ENCODE results near the gene PIGC. TPM values are rescaled to one million over a fixed set of nuclear protein-coding genes. Genes with fewer than 3 reads are reported as not detected.

PIGC gene
- total RNA-seq, 2 experiments from 2014 or later, result 23.7 to 27.1 TPM

GRCh38 chr1:172411791-172412338, 32.0 kb downstream of the PIGC start:
- H3K27me3 ChIP-seq (ENCODE audit: control insufficient read depth in 1 of 2, insufficient read depth in 2 of 2, low read length in 2 of 2), result no peaks in the 10 kb centered on the region
- H3K36me3 ChIP-seq (ENCODE audit: insufficient read depth, low read length), result no peaks in the 10 kb centered on the region
- no peak for TF ChIP-seq CTCF (IDR thresholded peaks at IDR 0.05)
- intact Hi-C loops (cut with DNase I, micrococcal nuclease), result no loop called here
- no peaks in the 10 kb centered on the region for H3K9me3 ChIP-seq (ENCODE audit: control insufficient read depth in 1 of 2, insufficient read depth in 1 of 2, low read length in 2 of 2)
- ATAC-seq (ENCODE audit: poor library complexity) (no peak), DNase-seq (no peak)
- ChIA-PET POLR2A (no interaction called here), CTCF (interaction anchor here (1.4 kb wide), 1 partner anchor 10 kb away, joined by 3 read pairs; no protein-coding TSS in a partner anchor)
- no peaks in the 10 kb centered on the region for H3K9me3 Mint-ChIP-seq
- no peak overlapping the region for H3K4me3 Mint-ChIP-seq
- no peaks in the 10 kb centered on the region for H3K36me3 Mint-ChIP-seq (ENCODE audit: low read depth)
- H3K27ac Mint-ChIP-seq, result no peak overlapping the region
- no peaks in the 10 kb centered on the region for H3K27me3 Mint-ChIP-seq
- H3K4me1 Mint-ChIP-seq (ENCODE audit: low read depth), result peaks cover 5% of the 10 kb centered on the region
- H3K4me1 ChIP-seq (ENCODE audit: insufficient read depth, low read length), result no peaks in the 10 kb centered on the region
- no peak overlapping the region for H3K27ac ChIP-seq (ENCODE audit: low read depth in 1 of 2, low read length in 2 of 2)
- H3K4me3 ChIP-seq (ENCODE audit: low read length), result no peak overlapping the region

- H3K27me3 ChIP-seq (ENCODE audit: control insufficient read depth in 1 of 2, insufficient read depth in 2 of 2, low read length in 2 of 2), result no peaks in the 10 kb centered on the region
- Mint-ChIP-seq H3K36me3 (ENCODE audit: low read depth) (no peaks in the 10 kb centered on the region), H3K4me1 (ENCODE audit: low read depth) (no peaks in the 10 kb centered on the region), H3K9me3 (no peaks in the 10 kb centered on the region), H3K4me3 (no peak overlapping the region), H3K27me3 (no peaks in the 10 kb centered on the region), H3K27ac (no peak overlapping the region)
- H3K9me3 ChIP-seq (ENCODE audit: control insufficient read depth in 1 of 2, insufficient read depth in 1 of 2, low read length in 2 of 2), result no peaks in the 10 kb centered on the region
- intact Hi-C loops (cut with DNase I, micrococcal nuclease), result no loop called here
- ATAC-seq (ENCODE audit: poor library complexity) (no peak), DNase-seq (no peak)
- H3K4me3 ChIP-seq (ENCODE audit: low read length), result no peak overlapping the region
- no peak overlapping the region for H3K27ac ChIP-seq (ENCODE audit: low read depth in 1 of 2, low read length in 2 of 2)
- H3K4me1 ChIP-seq (ENCODE audit: insufficient read depth, low read length), result no peaks in the 10 kb centered on the region
- POLR2A ChIA-PET, result no interaction called here
- TF ChIP-seq CTCF (IDR thresholded peaks at IDR 0.05), result no peak
- no peaks in the 10 kb centered on the region for H3K36me3 ChIP-seq (ENCODE audit: insufficient read depth, low read length)
- CTCF ChIA-PET, result no interaction called here
Measured at GRCh38 chr1:172410027-172410426, 33.8 kb downstream of the PIGC start.

- Mint-ChIP-seq H3K27me3 (no peaks in the 10 kb centered on the region), H3K4me1 (ENCODE audit: low read depth) (no peaks in the 10 kb centered on the region), H3K4me3 (no peak overlapping the region), H3K9me3 (no peaks in the 10 kb centered on the region), H3K27ac (no peak overlapping the region), H3K36me3 (ENCODE audit: low read depth) (no peaks in the 10 kb centered on the region)
- CTCF ChIA-PET, result no interaction called here
- DNase-seq, result no peak
- Histone ChIP-seq H3K27ac (ENCODE audit: low read depth in 1 of 2, low read length in 2 of 2) (no peak overlapping the region), H3K36me3 (ENCODE audit: insufficient read depth, low read length) (no peaks in the 10 kb centered on the region), H3K27me3 (ENCODE audit: control insufficient read depth in 1 of 2, insufficient read depth in 2 of 2, low read length in 2 of 2) (no peaks in the 10 kb centered on the region), H3K4me3 (ENCODE audit: low read length) (no peak overlapping the region), H3K9me3 (ENCODE audit: control insufficient read depth in 1 of 2, insufficient read depth in 1 of 2, low read length in 2 of 2) (no peaks in the 10 kb centered on the region), H3K4me1 (ENCODE audit: insufficient read depth, low read length) (no peaks in the 10 kb centered on the region)
- TF ChIP-seq CTCF (IDR thresholded peaks at IDR 0.05), result no peak
- POLR2A ChIA-PET, result no interaction called here
- ATAC-seq (ENCODE audit: poor library complexity), result no peak
- intact Hi-C loops (cut with DNase I, micrococcal nuclease), result no loop called here
Measured at GRCh38 chr1:172408958-172409357, 34.9 kb downstream of the PIGC start.

All from CD4-positive, alpha-beta T cell (primary cell).